Peyer's patch (tissue), 4 donors: Measurements from ENCODE around the gene UGT1A6.

ENCODE experiments used
- POLR2A ChIP-seq, 2 donors: fragments of 450-650 bp; IDR thresholded peaks; one replicate each; pipeline ENCODE4 v1.5.1; 2017; ENCODE audit warnings: antibody characterized with exemption in 2 of 2, mild to moderate bottlenecking in 2 of 2, moderate library complexity in 2 of 2
- TF ChIP-seq, protein P1 (sequence below), 6 experiments: fragments of 450-650 bp in 4 of 6; fragments of 200-600 bp in 2 of 6; sonication (generic) in 1 of 6; IDR thresholded peaks; one replicate each; pipeline ENCODE4 v1.5.1; 2017 to 2019; ENCODE audit warnings: antibody characterized with exemption in 6 of 6, mild to moderate bottlenecking in 3 of 6, moderate library complexity in 1 of 6

DNA sequence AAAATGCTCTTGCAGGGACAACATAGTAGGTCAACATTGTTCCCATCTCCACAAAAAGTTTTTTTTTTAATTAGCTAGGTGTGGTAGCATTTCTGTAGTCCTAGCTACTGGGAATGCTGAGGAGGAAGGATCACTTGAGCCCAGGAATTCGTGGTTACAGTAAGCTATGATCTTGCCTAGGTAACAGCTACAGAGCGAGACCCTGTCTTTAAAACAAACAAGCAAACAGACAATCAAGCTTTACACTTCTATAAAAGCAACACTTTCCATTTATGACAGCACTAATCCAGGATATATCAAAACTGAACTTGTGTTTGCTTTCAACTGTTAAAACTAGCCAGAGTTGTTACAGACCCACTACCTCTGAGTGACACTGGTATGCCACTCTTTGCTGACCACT, 48.2 kb downstream of the UGT1A6 start:
- TF ChIP-seq, protein P1, sequence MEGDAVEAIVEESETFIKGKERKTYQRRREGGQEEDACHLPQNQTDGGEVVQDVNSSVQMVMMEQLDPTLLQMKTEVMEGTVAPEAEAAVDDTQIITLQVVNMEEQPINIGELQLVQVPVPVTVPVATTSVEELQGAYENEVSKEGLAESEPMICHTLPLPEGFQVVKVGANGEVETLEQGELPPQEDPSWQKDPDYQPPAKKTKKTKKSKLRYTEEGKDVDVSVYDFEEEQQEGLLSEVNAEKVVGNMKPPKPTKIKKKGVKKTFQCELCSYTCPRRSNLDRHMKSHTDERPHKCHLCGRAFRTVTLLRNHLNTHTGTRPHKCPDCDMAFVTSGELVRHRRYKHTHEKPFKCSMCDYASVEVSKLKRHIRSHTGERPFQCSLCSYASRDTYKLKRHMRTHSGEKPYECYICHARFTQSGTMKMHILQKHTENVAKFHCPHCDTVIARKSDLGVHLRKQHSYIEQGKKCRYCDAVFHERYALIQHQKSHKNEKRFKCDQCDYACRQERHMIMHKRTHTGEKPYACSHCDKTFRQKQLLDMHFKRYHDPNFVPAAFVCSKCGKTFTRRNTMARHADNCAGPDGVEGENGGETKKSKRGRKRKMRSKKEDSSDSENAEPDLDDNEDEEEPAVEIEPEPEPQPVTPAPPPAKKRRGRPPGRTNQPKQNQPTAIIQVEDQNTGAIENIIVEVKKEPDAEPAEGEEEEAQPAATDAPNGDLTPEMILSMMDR (IDR thresholded peaks at IDR 0.05), result no peak
- TF ChIP-seq POLR2A (IDR thresholded peaks at IDR 0.05), result no peak
